C1 segment of cervical spinal cord (tissue), 14 donors: Measurements from ENCODE around the gene NCK1.
A peak's percentile ranks its signal among the peaks of the same experiment; 100 is the strongest.
"Not testable (repeated sequence)": the region's sequence is repeated elsewhere in the genome, so short reads cannot be mapped to it uniquely, and the experiment has no call there.

Source experiments
- DNase-seq, 14 donors: peaks; one replicate each; lab custom pipeline; 2025; lab: John Stamatoyannopoulos, UW

The NCK1 gene

DNA sequence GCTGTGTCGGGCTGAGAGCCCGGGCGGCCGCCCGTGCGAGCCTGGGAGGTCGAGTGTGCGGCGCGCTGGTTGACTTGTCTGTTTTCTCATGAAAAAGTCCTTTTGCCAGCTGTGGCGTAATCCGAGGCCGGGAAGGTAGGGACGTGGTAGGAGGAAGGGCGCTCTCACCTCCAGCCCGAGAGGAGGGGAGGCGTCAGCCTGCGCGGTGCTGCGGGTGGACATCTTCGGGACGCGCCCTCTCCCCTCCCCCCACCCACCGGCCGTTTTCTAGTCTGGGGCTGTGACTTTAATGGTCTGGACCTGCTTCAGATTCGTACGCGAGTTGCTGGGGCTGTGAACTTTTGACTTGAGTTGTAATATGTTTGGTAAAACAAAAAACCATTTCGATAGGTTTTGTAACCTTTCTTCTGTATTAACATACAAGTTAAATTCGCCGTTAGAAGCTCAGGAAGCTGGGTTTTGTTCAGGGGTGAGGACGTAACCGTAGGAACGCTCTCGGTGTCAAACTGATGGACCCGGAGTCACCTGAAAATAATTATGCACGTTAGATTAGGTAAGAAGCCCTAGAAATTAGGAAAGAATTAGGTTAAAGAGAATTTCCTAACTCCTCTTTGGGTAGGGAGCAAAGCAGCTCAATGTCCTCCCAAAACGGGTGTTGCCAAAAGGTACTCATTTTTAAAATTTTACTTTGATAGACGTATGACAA is 762 bp downstream of the NCK1 start:
- peak in 7 of 14 donors; percentile 42 to 64 (median 53) for DNase-seq

DNA sequence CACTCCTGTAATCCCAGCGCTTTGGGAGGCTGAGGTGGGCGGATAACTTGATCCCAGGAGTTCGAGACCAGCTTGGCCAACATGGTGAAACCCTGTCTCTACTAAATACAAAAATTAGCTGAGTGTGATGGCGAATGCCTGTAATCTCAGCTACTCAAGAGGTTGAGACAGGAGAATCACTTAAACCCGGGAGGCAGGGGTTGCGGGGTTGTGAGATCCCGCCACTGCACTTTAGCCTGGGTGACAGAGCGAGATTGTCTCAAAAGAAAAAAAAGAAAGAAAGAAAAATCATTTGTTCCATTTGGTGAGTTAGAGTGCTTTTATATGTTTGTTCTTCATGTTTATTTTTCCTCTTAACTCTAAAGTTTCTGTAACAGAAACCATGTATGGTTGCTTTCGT is 7.3 kb downstream of the NCK1 start:
- DNase-seq = no peak

DNA sequence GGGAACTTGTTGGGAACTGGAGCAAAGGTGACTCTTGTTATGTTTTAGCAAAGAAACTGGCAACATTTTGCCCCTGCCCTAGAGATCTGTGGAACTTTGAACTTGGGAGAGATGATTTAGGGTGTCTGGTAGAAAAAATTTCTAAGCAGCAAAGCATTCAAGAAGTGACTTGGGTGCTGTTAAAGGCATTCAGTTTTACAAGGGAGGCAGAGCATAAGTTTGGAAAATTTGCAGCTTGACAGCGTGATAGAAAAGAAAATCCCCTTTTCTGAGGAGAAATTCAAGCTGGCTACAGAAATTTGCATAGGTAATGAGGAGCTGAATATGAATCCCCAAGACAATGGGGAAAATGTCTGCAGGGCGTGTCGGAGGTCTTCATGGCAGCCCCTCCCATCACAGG is 10.2 kb downstream of the NCK1 start:
- not testable (repeated sequence) for DNase-seq

DNA sequence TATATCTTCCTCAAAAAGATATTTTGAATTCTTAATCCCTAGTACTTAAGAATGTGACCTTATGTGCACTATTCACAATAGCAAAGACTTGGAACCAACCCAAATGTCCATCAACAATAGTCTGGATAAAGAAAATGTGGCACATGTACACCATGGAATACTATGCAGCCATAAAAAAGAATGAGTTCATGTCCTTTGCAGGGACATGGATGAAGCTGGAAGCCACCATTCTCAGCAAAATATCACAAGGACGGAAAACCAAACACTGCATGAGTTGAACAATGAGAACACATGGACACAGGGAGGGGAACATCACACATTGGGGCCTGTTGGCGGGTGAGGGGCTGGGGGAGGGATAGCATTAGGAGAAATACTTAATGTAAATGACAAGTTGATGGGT is 17.5 kb downstream of the NCK1 start:
- DNase-seq = not testable (repeated sequence)

DNA sequence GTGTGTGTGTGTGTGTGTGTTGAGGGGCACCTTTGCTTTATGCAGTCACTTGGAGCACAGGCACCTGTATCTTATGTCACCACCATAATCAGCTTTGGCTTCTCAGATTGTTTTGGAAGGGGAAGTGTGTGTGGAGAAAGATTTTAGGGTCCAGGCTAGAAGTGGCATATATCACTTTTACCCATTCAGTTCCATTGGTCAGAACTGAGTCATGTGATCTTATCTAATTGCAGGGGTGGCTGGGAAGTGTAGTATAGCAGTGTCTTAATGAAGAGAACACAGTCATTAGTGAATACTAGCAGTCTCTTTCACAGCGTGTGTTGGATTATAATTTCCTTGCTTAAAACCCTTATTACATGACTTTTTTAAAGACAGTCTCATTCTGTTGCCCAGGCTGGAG is 20.6 kb downstream of the NCK1 start:
- DNase-seq = peak in 1 of 14 donors; percentile 4

DNA sequence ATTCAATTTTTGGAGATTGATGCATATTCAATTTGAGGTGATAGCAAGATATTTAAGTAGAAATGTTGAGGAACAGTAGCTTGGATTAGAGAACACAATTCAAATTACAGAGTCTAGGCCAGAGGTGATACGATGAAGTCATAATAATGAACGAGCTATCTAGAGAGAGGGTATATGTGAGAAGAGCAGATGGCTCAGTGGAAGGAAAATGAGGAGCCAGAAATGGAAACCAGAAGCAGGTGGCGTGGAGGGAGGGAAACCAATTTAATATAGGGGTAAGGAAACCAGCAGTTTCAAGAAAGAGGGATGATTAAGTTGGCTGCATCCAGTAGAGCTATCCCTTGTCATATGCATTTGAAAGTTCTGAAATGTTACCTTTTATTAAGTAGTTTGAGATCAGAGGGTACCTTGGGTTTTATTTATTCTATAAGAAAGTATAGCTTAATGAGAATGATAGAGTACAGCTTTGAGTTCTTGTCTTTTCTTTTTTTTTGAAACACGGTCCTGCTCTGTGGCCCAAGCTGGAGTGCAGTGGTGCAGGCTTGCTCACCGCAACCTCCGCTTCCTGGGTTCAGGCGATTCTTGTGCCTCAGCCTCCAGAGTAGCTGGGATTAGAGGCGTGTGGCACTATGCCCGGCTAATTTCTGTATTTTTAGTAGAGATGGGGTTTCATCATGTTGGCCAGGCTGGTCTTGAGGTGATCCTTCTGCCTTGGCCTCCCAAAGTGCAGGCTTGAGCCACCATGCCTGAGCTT is 22.1 kb downstream of the NCK1 start:
- peak in 1 of 14 donors; percentile 50 for DNase-seq

DNA sequence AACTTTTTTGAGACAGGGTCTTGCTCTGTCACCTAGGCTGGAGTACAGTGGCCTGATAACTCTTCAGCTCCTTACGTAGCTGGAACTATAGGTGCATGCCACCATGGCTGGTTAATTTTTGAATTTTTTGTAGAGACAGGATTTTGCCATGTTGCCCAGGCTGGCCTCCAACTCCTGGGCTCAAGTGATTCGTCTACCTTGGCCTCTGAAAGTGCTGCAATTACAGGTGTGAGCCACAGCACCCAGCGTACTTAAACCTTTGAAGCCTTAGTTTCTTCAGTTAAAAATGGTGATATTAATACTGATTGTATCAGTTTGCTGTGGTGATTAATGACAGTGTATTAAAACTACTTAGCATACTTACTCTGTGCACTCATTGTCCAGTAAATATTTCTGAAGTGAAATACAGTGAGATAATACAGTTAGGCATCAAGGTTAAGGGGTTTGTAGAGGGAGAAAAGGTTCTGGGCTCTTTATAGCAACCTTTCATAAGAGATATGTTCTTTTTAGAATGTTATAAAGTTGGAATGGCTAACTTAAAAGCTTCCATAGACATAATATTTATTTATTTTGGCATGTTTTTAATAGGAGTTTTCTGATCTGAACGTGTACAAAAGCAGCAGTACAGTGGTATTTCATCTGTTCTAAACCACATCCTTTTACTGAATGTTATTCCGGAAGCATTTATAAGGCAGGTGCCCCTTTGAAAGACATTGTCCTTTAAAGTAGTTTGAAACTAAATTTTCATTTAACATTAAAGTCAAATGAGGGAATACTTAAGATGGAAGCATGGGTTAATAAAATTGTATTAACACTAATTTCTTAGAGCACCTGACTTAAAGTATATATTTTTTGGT is 23.6 kb downstream of the NCK1 start:
- DNase-seq = no peak

DNA sequence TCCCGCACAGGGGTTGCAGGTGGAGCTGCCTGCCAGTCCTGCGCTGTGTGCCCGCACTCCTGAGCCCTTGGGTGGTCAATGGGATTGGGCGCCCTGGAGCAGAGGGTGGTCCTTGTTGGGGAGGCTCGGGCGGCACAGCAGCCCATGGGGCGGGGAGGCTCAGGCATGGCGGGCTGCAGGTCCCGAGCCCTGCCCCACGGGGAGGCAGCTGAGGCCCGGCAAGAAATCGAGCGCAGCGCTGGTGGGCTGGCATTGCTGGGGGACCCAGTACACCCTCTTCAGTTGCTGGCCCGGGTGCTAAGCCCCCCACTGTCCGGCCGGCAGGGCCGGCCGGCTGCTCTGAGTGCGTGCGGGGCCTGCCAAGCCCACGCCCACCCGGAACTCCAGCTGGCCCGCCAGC is 27.9 kb downstream of the NCK1 start:
- DNase-seq = no peak

DNA sequence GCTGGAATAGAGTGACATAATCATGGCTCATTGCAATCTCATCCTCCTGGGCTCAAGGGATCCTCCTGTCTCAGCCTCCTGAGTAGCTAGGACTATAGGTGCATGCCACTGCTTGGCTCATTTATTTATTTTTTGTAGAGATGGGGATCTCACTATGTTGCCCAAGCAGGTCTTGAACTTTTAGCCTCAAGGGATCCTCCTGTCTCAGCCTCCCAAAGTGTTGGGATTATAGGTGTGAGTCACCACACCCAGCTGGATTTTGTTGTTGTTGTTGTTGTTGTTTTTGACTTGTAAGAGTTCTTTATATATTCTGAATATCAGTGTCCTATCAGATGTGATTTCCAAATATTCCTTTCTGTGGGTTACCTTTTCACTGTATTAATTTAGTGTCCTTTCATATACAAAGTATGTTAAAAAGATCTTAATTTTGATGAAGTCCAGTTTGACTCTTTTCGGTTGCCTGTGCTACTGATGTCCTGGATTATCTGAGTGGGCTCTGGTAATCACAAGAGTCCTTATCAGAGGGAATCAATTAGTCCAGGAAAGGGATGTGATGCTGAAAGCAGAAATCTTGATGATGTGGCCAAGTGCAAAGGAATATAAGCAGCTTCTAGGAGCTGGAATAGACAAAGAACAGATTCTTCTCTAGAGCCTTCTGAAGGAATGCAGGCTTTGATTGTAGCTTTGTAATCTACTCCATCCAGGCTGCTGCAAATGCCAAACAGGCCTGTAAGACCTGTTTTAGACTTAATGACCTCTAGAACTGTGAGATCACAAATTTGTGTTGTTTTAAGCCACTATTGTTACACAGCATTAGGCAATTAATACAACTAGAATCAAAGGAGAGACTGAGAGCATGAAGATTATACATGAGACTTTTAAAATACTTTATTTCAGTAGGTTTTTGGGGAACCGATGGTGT is 30.2 kb downstream of the NCK1 start:
- no peak for DNase-seq

DNA sequence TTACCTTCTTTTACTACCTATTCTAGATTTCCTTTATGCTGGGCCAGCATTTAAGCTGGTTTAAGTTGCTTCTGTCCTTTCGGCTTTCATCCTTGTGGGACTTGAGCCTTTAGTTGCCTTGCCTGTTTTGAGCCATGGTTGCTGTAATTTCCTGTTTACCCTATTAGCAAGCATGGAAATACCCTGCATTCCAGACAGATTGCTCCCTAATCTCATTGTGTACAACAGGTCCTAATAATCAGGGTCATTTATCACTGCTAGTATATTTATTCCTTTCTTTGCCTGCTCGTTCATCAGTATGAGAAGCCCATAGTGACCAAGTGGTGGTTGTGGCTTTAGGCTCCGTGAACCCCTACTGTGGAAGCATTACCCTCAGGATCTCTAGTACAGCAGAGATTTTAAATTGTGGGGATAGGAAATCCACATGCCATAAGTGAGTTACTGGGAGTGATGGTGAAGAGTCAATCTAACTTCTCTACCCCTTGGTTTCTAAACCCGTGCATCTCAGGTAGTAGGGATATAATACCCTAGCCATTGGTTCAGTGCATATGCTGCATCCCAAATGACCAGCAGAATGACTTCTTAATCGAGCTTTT is 31.9 kb downstream of the NCK1 start:
- DNase-seq = no peak

DNA sequence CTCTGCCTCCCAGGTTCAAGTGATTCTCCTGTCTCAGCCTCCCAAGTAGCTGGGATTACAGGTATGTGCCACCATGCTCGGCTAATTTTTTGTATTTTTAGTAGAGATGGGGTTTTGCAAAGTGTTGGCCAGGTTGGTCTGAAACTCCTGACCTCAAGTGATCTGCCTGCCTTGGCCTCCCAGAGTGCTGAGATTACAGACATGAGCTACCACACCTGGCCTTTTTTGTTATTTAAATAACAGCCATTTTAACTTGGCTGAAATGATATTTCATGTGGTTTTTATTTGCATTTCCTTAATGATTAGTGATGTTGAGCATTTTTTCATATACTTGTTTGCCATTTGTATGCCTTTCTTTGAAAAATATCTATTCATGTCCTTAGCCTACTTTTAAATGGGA is 35.2 kb downstream of the NCK1 start:
- not testable (repeated sequence) for DNase-seq

DNA sequence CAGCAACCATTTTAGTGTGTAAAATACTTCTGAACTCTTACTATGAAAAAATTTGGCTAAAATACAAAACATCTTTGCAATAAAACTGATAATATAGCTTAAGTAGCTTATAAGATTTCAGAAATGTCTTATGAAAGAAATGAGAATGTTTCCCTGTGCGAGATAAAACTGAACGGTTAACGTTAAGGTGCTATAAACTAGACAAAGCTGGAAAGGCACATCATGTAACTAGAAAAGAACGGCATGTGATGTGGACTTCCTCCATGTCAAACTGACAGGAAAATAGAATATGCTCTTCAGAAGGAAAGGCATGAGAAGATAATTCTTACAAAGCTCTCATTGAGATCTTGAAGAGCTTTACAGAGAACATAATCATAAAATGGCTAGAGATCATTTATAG is 36.5 kb downstream of the NCK1 start:
- DNase-seq = no peak

DNA sequence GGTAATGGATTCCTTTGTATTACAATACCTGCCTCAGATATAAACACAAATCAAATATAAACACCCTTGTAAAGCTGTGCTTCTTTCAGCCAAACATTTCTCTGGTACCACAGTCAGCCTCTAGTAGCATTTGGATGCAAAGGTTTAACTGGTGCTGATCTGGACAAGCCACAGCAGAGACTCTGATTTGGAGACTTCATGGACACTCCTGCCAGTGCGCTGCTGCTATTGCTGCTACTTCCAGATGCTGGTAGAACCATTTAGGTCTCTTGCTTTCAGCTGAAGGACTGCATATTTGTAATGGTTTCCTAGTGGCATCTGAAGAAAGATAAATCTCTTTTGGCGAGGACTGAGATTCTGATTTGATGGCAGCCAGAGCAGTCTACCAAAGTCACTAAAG is 36.9 kb downstream of the NCK1 start:
- DNase-seq = no peak

DNA sequence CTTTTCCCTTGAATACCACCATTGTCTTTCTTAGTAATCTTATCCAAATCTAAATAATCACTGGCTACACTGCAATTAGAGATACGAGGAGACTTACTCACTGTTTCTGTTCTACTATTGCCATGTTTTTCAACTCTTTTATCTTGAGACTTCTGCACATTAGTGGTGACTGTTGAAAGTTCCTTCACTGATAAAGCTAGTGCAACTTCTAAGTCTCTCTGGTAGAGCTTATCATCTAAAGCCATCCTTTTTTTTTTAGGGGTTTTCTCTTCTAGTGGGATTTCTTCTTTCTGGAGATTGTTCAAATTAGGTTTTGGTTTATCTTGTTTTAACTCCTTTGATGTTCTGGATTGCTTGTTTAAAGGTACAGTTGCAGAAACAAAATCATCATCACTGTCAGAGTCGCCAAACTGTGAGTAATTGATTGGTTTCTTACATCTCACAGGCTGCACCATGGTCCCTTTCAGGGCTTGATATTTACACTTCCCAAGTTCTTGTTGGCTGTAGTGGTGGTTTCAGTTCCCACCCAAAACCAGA is 37.7 kb downstream of the NCK1 start:
- DNase-seq = no peak

DNA sequence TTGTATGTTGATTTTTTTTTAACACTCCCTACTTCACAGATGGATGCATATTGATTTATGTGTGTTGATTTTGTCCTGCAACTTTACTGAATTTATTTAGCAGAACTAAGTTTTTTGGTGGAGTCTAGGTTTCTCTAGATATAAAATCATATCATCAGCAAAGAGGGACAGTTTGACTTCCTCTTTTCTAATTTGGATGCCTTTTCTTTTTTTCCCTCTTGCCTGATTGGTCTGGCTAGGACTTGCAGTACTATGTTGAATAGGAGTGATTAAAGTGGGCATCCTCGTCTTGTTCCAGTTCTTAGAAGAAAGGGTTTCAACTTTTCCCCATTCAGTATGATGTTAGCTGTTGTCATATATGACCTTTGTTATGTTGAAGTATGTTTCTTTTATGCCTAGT is 38.7 kb downstream of the NCK1 start:
- DNase-seq = not testable (repeated sequence)

DNA sequence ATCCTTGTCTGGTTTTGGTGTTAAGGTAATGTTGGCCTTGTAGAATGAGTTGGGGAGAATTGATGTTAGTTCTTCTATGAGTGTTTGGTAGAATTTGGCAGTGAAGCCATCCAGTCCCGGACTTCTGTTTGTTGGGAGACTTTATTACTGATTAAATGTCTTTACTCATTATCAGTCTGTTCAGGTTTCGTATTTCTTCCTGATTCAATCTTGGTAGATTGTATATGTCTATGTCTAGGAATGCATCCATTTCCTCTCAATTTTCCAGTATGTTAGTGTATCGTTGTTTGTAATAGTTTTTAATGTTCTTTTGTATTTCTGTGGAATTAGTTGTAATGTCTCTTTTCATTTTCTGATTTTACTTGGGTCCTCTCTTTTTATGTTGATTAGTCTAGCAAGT is 39.4 kb downstream of the NCK1 start:
- no peak for DNase-seq

DNA sequence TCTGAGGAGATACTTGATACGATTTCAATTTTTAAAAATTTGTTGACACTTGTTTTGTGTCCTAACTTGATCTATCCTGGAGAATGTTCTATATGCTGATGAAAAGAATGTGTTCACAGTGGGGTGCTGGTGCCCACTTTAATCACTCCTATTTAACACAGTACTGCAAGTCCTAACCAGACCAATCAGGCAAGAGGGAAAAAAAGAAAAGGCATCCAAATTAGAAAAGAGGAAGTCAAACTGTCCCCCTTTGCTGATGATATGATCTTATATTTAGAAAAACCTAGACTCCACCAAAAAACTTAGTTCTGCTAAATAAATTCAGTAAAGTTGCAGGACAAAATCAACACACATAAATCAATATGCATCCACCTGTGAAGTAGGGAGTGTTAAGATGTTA is 40.5 kb downstream of the NCK1 start:
- DNase-seq = not testable (repeated sequence)

DNA sequence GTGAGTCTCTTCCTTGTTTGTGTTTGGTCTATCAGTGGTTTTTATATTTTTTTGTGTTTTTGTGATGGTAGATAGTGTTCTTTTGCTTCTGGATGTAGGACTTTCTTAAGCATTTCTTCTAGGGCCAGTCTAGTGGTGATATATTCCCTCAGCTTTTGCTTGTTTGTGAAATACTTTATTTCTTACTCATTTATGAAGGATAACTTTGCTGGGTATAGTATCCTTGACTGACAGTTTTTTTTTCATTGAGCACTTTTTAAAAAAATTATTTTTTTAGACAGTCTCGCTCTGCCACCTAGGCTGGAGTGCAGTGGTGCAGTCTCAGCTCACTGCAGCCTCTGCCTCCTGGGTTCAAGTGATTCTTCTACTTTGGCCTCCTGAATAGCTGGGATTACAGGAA is 41.9 kb downstream of the NCK1 start:
- no peak for DNase-seq

DNA sequence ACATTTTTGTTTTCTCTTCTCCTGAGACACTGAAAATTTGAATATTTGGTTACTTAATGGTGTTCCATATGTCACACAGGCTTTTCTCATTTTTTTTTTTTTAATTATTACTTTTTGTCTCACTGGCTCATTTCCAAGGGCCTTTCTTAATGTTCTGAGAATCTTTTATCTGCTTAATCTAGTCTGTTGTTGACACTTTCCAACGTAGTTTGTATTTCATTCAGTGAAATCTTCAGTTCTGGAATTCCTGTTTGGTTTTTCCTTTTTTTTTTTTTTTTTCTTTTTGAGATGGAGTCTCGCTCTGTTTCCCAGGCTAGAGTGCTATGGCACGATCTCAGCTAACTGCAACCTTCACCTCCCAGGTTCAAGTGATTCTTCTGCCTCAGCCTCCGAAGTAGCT is 42.7 kb downstream of the NCK1 start:
- DNase-seq = no peak

DNA sequence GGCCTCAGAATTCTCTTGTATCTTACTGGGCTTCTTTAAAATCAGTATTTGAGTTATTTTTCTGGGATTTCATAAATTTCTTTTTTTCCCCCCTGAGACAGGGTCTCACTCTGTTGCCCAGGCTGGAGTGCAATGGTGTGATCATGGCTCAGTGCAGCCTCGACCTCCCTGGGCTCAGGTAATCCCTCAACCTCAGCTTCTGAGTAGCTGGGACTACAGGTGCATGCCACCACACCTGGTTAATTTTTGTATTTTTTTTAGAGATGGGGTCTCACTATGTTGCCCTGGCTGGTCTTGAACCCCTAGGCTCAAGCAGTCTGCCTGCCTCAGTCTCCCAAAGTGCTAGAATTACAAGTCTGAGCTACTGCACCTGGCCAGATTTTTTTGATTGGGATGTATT is 43.5 kb downstream of the NCK1 start:
- DNase-seq = no peak

DNA sequence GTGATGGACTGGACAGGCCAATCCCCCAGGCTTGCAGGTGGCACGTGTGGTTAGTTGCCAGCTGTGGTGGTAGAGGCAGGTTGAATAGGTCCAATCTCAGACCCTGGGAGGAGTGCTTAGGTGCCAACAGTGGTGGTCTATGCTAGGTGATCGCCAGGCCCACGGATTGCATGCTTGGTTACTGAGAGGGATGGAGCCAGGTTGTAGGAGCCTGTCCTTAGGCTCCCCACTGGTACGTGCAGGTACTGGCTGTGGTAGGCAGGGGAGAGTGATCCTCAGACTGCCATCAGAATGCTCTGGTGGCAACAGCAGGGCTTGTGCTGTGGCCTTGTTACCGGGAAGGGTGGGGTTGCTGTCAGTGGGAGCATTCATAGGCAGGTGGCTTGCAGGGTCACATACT is 44.7 kb downstream of the NCK1 start:
- no peak for DNase-seq
